Parathyroid adenoma (tissue), 2 donors: ENCODE results near the gene CELF3.

Experiments used
- H2AFZ ChIP-seq: fragments of 300-600 bp; sonication (generic); one replicate; pipeline ENCODE4 v1.7.0; 2017; ENCODE audit warnings: antibody characterized with exemption, mild to moderate bottlenecking
- H3K27ac ChIP-seq: fragments of 300-600 bp; sonication (generic); one replicate; pipeline ENCODE4 v1.7.0; 2017
- H3K27me3 ChIP-seq: fragments of 300-600 bp; sonication (generic); one replicate; pipeline ENCODE4 v1.7.0; 2017; ENCODE audit warnings: low read length; ENCODE audit not compliant: control insufficient read depth, insufficient read depth
- H3K36me3 ChIP-seq: fragments of 300-600 bp; sonication (generic); one replicate; pipeline ENCODE4 v1.7.0; 2017; ENCODE audit warnings: low read length; ENCODE audit not compliant: control insufficient read depth, insufficient read depth
- H3K4me1 ChIP-seq: fragments of 300-600 bp; sonication (generic); one replicate; pipeline ENCODE4 v1.7.0; 2017; ENCODE audit warnings: control low read depth
- H3K4me2 ChIP-seq: fragments of 300-600 bp; sonication (generic); one replicate; pipeline ENCODE4 v1.7.0; 2017; ENCODE audit warnings: low read length
- H3K4me3 ChIP-seq: fragments of 300-600 bp; sonication (generic); one replicate; pipeline ENCODE4 v1.7.0; 2017; ENCODE audit warnings: low read depth, low read length
- H3K79me2 ChIP-seq: fragments of 300-600 bp; sonication (generic); one replicate; pipeline ENCODE4 v1.7.0; 2017; ENCODE audit warnings: control low read depth
- H3K9ac ChIP-seq: fragments of 300-600 bp; sonication (generic); one replicate; pipeline ENCODE4 v1.7.0; 2017; ENCODE audit warnings: mild to moderate bottlenecking
- H3K9me3 ChIP-seq: fragments of 300-600 bp; sonication (generic); one replicate; pipeline ENCODE4 v1.7.0; 2017; ENCODE audit warnings: low read length; ENCODE audit not compliant: control insufficient read depth
- TF ChIP-seq, protein P1 (sequence below): fragments of 300-600 bp; sonication (generic); IDR thresholded peaks from one replicate; pipeline ENCODE4 v1.7.0; 2017; ENCODE audit warnings: antibody characterized with exemption, mild to moderate bottlenecking
- donor health status: primary hyperparathyroidism.

CELF3 gene

DNA sequence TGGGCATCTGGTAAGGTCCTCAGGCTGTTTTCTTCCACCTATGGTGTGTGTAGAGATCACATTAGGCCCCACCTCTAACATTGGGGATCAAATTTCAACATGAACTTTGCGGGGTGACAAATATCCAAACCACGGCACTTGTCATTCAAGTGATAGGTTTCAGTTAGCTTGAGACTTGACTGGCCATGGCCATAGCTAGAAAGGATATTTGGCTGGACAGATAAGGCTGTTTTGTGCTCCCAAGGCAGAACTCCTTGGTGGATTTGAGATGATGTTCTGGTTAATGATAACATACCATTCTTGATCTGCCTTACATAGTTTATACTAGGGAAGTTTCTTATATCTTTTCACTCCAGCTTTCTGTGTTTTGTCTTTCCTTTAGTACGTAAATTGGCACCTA is 48.5 kb downstream of the CELF3 start:
- no peaks in the 10 kb centered on the region for H3K36me3 ChIP-seq
- no peak overlapping the region for H3K4me2 ChIP-seq
- TF ChIP-seq, protein P1, sequence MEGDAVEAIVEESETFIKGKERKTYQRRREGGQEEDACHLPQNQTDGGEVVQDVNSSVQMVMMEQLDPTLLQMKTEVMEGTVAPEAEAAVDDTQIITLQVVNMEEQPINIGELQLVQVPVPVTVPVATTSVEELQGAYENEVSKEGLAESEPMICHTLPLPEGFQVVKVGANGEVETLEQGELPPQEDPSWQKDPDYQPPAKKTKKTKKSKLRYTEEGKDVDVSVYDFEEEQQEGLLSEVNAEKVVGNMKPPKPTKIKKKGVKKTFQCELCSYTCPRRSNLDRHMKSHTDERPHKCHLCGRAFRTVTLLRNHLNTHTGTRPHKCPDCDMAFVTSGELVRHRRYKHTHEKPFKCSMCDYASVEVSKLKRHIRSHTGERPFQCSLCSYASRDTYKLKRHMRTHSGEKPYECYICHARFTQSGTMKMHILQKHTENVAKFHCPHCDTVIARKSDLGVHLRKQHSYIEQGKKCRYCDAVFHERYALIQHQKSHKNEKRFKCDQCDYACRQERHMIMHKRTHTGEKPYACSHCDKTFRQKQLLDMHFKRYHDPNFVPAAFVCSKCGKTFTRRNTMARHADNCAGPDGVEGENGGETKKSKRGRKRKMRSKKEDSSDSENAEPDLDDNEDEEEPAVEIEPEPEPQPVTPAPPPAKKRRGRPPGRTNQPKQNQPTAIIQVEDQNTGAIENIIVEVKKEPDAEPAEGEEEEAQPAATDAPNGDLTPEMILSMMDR = no peak
- H3K27me3 ChIP-seq = no peaks in the 10 kb centered on the region
- no peaks in the 10 kb centered on the region for H3K79me2 ChIP-seq
- H3K27ac ChIP-seq = no peak overlapping the region
- H3K9me3 ChIP-seq = no peaks in the 10 kb centered on the region
- no peak overlapping the region for H3K4me3 ChIP-seq
- H2AFZ ChIP-seq = no peak overlapping the region
- H3K9ac ChIP-seq = no peak overlapping the region
- H3K4me1 ChIP-seq = no peaks in the 10 kb centered on the region

DNA sequence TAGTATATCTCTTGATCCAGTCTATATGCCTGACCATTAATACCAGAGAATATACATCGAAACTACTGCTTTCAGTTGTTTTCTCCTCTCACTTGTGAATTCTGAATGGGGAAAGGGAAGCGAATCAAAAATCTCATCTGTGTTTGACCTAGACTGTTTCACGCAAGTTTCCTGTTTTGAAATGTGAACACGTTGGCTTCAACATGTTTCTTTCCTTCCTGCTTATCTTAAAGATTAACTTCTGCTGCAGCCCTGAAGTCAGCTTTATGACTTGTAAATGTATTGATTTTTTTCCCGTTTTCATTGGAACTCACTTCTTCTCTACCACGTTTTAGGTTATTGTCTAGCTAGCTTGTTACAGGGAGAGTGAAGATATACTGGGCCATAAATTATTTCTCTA is 54.9 kb downstream of the CELF3 start:
- no peak overlapping the region for H3K9ac ChIP-seq
- no peak overlapping the region for H3K4me2 ChIP-seq
- H3K27ac ChIP-seq = no peak overlapping the region
- TF ChIP-seq, protein P1 = no peak
- no peaks in the 10 kb centered on the region for H3K4me1 ChIP-seq
- H3K27me3 ChIP-seq = no peaks in the 10 kb centered on the region
- H3K36me3 ChIP-seq = no peaks in the 10 kb centered on the region
- H3K79me2 ChIP-seq = no peaks in the 10 kb centered on the region
- no peaks in the 10 kb centered on the region for H3K9me3 ChIP-seq
- no peak overlapping the region for H3K4me3 ChIP-seq
- H2AFZ ChIP-seq = no peak overlapping the region

DNA sequence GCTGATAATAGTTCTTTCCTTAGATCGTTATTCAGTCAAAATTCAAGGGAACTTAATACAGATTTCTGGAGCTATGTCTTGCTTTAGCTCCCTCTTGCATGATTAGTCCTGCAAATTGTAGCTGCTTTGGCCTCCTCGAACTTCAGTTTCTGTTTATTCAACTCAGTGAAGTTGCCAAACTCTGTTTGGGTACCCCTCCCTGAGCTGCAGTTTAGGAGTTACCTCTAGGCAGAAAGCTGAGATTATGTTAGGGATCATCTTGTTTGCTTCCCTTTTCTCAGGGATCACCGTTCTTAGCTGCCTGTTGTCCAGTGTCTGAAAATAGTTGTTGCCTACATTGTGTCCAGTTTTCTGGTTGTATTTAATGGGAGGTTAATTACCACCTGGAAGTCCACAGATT is 61.2 kb downstream of the CELF3 start:
- Histone ChIP-seq H3K79me2 (peaks cover 6% of the 10 kb centered on the region), H3K27me3 (no peaks in the 10 kb centered on the region), H3K27ac (no peak overlapping the region), H3K36me3 (no peaks in the 10 kb centered on the region), H3K4me2 (no peak overlapping the region), H3K9ac (no peak overlapping the region), H2AFZ (no peak overlapping the region), H3K9me3 (no peaks in the 10 kb centered on the region), H3K4me3 (no peak overlapping the region), H3K4me1 (no peaks in the 10 kb centered on the region)
- TF ChIP-seq, protein P1 = no peak

DNA sequence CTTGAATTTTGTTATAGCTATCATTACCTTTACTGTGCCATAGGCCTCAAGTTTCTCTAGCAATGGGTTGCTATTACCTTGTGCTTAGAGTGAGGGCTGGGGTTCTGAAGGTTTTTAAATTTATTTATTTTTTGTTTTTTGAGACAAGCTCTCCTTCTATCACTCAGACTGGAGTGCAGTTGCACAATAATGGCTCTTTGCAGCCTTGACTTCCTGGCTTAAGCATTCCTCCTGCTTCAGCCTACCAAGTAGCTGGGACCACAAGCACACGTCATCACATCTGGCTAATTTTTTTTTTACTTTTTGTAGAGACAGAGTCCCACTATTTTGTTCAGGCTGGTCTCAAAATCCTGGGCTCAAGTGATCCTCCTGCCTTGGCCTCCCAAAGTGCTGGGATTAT is 63.2 kb downstream of the CELF3 start:
- no peak overlapping the region for H3K27ac ChIP-seq
- no peaks in the 10 kb centered on the region for H3K9me3 ChIP-seq
- no peak overlapping the region for H3K9ac ChIP-seq
- no peaks in the 10 kb centered on the region for H3K4me1 ChIP-seq
- no peak overlapping the region for H3K4me3 ChIP-seq
- H2AFZ ChIP-seq = no peak overlapping the region
- H3K27me3 ChIP-seq = no peaks in the 10 kb centered on the region
- no peak overlapping the region for H3K4me2 ChIP-seq
- peaks cover 9% of the 10 kb centered on the region for H3K79me2 ChIP-seq
- TF ChIP-seq, protein P1 = no peak
- no peaks in the 10 kb centered on the region for H3K36me3 ChIP-seq
